AG10803 (cell line): Measurements from ENCODE around the gene TMEM185A.
"Not testable (repeated sequence)": the region's sequence is repeated elsewhere in the genome, so short reads cannot be mapped to it uniquely, and the experiment has no call there.

Experiments
- DNase-seq: peaks from one replicate; pipeline ENCODE4 v3.0.0; 2010; ENCODE audit warnings: low read depth
- H3K4me3 ChIP-seq: 2 replicates; pipeline ENCODE4 v1.5.1; 2011; ENCODE audit warnings: mild to moderate bottlenecking, low read length, control low read depth

Gene TMEM185A

GRCh38 chrX:149549701-149550100, 81.9 kb downstream of the TMEM185A start, which contains the start of gene HSFX3:
Gene HSFX3, minus strand, starts transcription at chrX:149549924. Its CDS starts 72 bp downstream, at chrX:149549852.
- DNase-seq, H3K4me3 ChIP-seq: not testable (repeated sequence)

DNA sequence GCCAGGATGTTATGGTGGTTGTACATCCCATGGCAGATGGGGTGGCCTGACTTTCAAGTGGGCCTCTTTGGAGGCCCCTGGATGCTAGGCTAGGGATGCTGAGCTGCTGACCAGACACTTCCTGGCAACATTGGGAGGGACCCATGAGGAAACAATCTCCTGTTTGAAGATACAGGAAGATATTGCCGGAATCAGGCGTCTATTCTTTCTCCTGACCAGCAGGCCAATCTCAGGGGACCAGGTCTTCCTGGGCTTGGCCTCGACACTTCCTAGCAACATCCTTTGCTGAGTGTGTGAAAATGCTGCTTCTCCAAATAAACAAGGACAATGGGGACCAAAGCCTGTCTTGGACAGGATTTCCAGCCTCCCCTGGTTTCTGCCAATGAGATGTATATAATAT, 83.8 kb downstream of the TMEM185A start:
- DNase-seq, H3K4me3 ChIP-seq: not testable (repeated sequence)

GRCh38 chrX:149546962-149547361, 84.6 kb downstream of the TMEM185A start:
- DNase-seq, H3K4me3 ChIP-seq: not testable (repeated sequence)
